Measurements from ENCODE around the gene SERPINA9.

The SERPINA9 gene

GRCh38 chr14:94480809-94481208, 4.8 kb upstream of the SERPINA9 start:
- no peak overlapping the region for H3K27ac ChIP-seq
- no peak for TF ChIP-seq ZFX (IDR thresholded peaks at IDR 0.05; ENCODE audit: borderline replicate concordance)
- no peak for TF ChIP-seq CTCF (IDR thresholded peaks at IDR 0.05)

GRCh38 chr14:94478420-94478819, 2.4 kb upstream of the SERPINA9 start:
- no peak overlapping the region for H3K27ac ChIP-seq
- TF ChIP-seq CTCF (IDR thresholded peaks at IDR 0.05) (no peak), ZFX (IDR thresholded peaks at IDR 0.05; ENCODE audit: borderline replicate concordance) (no peak)

GRCh38 chr14:94474581-94475031, 1.4 kb downstream of the SERPINA9 start:
- H3K27ac ChIP-seq = no peak overlapping the region
- TF ChIP-seq ZFX (IDR thresholded peaks at IDR 0.05; ENCODE audit: borderline replicate concordance) = no peak
- TF ChIP-seq CTCF (IDR thresholded peaks at IDR 0.05) = no peak

GRCh38 chr14:94473666-94474410, 2.2 kb downstream of the SERPINA9 start:
- H3K27ac ChIP-seq = no peak overlapping the region
- TF ChIP-seq ZFX (IDR thresholded peaks at IDR 0.05; ENCODE audit: borderline replicate concordance) (no peak), CTCF (IDR thresholded peaks at IDR 0.05) (no peak)

- H3K27ac ChIP-seq = no peak overlapping the region
Measured at GRCh38 chr14:94472842-94473241, 3.2 kb downstream of the SERPINA9 start.

GRCh38 chr14:94471045-94471444, 5.0 kb downstream of the SERPINA9 start:
- no peak overlapping the region for H3K27ac ChIP-seq
- TF ChIP-seq CTCF (IDR thresholded peaks at IDR 0.05) = no peak
- TF ChIP-seq ZFX (IDR thresholded peaks at IDR 0.05; ENCODE audit: borderline replicate concordance) = no peak

More at GRCh38 chr14:94472842-94473241, 3.2 kb downstream of the SERPINA9 start:
- TF ChIP-seq CTCF (IDR thresholded peaks at IDR 0.05) (no peak), ZFX (IDR thresholded peaks at IDR 0.05; ENCODE audit: borderline replicate concordance) (no peak)

- no peak overlapping the region for H3K27ac ChIP-seq
- TF ChIP-seq CTCF (IDR thresholded peaks at IDR 0.05) = no peak
- no peak for TF ChIP-seq ZFX (IDR thresholded peaks at IDR 0.05; ENCODE audit: borderline replicate concordance)
Measured at GRCh38 chr14:94470311-94470710, 5.7 kb downstream of the SERPINA9 start.

Data from 22Rv1 (cell line).